ENCODE data around the gene RPIA.

Gene RPIA

DNA sequence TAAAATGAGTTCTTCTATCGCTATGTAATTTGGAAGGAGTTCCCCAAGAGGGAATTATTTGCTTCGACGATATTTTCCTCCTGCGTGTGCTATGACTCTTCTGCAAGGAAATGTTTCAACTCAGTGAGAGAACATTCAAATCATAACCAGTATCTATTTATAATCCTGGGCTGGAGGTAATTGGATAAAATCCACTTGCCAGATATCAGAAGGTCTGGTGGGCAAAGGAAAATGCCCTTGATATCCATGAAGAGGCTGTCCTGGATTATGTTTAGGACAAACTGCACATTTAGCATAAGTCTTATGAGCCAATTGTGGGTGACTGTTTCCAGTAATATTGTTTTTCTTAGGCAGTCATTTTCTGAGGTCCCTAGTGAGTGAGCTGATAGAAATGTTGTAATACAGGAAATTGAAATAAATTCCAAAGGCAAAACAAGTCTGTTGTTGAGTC lies 17.7 kb downstream of the RPIA start:
- in situ Hi-C loops (cut with MboI; ENCODE audit: low pct_unique_long_range_greater_than_20kb, low sequenced_read_pairs, unreplicated experiment) = no loop called here
- no peak for DNase-seq (ENCODE audit: low spot score)
- TF ChIP-seq, protein P1, sequence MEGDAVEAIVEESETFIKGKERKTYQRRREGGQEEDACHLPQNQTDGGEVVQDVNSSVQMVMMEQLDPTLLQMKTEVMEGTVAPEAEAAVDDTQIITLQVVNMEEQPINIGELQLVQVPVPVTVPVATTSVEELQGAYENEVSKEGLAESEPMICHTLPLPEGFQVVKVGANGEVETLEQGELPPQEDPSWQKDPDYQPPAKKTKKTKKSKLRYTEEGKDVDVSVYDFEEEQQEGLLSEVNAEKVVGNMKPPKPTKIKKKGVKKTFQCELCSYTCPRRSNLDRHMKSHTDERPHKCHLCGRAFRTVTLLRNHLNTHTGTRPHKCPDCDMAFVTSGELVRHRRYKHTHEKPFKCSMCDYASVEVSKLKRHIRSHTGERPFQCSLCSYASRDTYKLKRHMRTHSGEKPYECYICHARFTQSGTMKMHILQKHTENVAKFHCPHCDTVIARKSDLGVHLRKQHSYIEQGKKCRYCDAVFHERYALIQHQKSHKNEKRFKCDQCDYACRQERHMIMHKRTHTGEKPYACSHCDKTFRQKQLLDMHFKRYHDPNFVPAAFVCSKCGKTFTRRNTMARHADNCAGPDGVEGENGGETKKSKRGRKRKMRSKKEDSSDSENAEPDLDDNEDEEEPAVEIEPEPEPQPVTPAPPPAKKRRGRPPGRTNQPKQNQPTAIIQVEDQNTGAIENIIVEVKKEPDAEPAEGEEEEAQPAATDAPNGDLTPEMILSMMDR (IDR thresholded peaks at IDR 0.05; ENCODE audit: extremely low read depth, insufficient read depth, missing control alignments) = no peak

GRCh38 chr2:88711289-88711688 lies 19.8 kb downstream of the RPIA start:
- TF ChIP-seq, protein P1 (IDR thresholded peaks at IDR 0.05; ENCODE audit: extremely low read depth, insufficient read depth, missing control alignments) = no peak
- in situ Hi-C loops (cut with MboI; ENCODE audit: low pct_unique_long_range_greater_than_20kb, low sequenced_read_pairs, unreplicated experiment) = no loop called here
- DNase-seq (ENCODE audit: low spot score) = no peak

- DNase-seq (ENCODE audit: low spot score) = no peak
- TF ChIP-seq, protein P1 (IDR thresholded peaks at IDR 0.05; ENCODE audit: extremely low read depth, insufficient read depth, missing control alignments) = no peak
- in situ Hi-C loops (cut with MboI; ENCODE audit: low pct_unique_long_range_greater_than_20kb, low sequenced_read_pairs, unreplicated experiment) = no loop called here
Observed at GRCh38 chr2:88711897-88712296, 20.4 kb downstream of the RPIA start.

DNA sequence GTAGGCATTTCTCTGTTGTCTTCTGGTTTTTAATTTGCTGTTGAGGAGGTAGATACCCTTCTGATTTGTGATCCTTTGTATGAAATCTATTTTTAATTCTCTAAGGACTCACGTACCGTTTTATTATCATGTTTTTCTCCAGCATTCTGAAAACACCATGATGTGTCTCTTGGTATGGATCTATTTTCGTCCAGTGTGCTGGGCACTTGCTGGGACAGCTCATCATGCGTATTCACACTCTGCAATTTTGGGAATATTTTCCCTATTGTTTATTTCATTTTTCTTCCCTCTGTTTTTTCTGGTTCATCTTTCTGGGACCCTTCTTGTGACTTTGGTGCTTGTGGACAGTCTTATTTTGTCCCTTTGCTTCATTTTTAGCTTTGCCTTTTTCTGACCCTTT lies 21.9 kb downstream of the RPIA start:
- TF ChIP-seq, protein P1 (IDR thresholded peaks at IDR 0.05; ENCODE audit: extremely low read depth, insufficient read depth, missing control alignments) = no peak
- in situ Hi-C loops (cut with MboI; ENCODE audit: low pct_unique_long_range_greater_than_20kb, low sequenced_read_pairs, unreplicated experiment) = no loop called here
- DNase-seq (ENCODE audit: low spot score) = no peak

DNA sequence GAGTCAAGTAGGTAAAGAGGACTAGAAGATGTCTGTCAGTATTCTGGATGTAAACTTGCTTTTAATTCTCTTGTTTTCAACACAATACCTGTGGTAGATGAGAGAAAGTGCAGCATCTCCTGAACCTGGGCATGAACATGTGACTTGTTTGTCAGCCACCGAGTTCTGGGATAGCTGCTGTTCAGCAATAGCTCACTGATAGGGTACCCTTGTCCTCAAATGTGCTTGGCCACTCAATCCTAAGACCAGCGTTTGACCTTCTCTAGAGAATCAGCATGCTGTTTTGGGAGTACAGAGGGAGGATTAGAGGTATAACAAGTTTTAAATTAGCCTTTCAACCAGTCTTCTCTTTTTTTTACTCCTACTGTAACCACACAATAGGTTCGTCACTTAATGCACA lies 23.2 kb downstream of the RPIA start:
- TF ChIP-seq, protein P1 (IDR thresholded peaks at IDR 0.05; ENCODE audit: extremely low read depth, insufficient read depth, missing control alignments) = no peak
- DNase-seq (ENCODE audit: low spot score) = no peak
- in situ Hi-C loops (cut with MboI; ENCODE audit: low pct_unique_long_range_greater_than_20kb, low sequenced_read_pairs, unreplicated experiment) = no loop called here

DNA sequence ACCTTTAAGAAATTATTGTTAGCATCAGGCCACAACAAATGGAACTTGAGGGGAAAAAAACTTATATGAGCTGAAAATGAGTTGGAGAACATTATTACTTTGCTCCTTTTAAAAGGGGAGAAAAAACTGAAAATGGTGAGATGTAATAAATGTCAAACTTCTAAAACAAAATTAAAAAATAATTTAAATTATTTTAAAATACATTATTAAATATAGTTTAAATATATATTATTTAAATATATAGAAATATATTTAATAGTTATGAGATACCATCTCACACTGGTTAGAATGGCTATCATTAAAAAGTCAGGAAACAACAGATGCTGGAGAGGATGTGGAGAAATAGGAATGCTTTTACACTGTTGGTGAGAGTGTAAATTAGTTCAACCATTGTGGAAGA lies 28.9 kb downstream of the RPIA start:
- TF ChIP-seq, protein P1 (IDR thresholded peaks at IDR 0.05; ENCODE audit: extremely low read depth, insufficient read depth, missing control alignments) = no peak
- in situ Hi-C loops (cut with MboI; ENCODE audit: low pct_unique_long_range_greater_than_20kb, low sequenced_read_pairs, unreplicated experiment) = no loop called here
- no peak for DNase-seq (ENCODE audit: low spot score)

DNA sequence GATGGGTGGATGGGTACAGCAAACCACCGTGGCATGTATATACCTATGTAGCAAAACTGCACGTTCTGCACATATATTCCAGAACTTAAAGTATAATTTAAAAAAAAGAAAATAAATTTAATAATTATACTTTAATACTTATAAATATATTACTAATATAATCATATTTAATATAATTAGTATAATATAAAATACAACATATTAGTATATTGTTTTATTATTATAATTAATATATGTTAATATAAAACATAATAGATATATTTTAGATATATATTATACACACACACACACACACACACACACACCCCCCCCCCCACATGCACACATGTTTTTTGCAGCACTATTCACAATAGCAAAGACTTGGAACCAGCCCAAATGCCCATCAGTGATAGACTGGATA lies 29.8 kb downstream of the RPIA start:
- TF ChIP-seq, protein P1 (IDR thresholded peaks at IDR 0.05; ENCODE audit: extremely low read depth, insufficient read depth, missing control alignments) = no peak
- DNase-seq (ENCODE audit: low spot score) = no peak
- in situ Hi-C loops (cut with MboI; ENCODE audit: low pct_unique_long_range_greater_than_20kb, low sequenced_read_pairs, unreplicated experiment) = no loop called here

Measured in GM13977 (cell line).